Myocyte (in vitro differentiated cells): ENCODE data around the gene SP8. TPM values are rescaled to one million over a fixed set of nuclear protein-coding genes. Genes with fewer than 3 reads are reported as not detected.

Experiments used
- DNase-seq: peaks from one replicate; pipeline ENCODE4 v3.0.0-alpha.2; 2012; ENCODE audit warnings: low read depth
- total RNA-seq: library from RNA; depleted of rRNA; stranded (reverse); fragments of >200 nt; gene quantifications from 2 replicates; pipeline ENCODE4 v1.2.3, GENCODE V29; 2014

The SP8 gene
- total RNA-seq, 1 donor from 2014 or later, result not detected

- no peak for DNase-seq
Observed at GRCh38 chr7:20776214-20776911, 10.3 kb downstream of the SP8 start.

- no peak for DNase-seq
Observed at GRCh38 chr7:20754001-20754400, 32.7 kb downstream of the SP8 start.

DNA sequence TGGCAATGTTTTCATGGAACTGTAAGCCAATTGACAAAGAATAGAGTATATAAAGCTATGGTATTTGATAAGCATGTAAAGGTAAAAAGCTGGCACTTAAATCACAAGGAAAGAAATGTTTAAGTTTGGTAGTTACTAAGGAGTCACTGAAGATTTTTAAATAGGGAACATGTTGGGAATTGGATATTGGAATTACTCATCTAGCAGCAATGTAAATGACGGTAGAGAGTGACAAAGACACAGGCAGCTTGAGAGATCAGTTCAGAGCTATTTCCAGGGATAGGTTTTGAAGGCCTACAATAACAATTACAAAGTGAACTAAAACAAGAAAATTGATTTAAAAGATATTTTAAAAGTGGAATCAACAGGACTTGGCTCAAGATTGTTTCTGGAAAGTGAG, 36.8 kb downstream of the SP8 start:
- DNase-seq, result no peak

GRCh38 chr7:20748853-20749252, 37.8 kb downstream of the SP8 start:
- no peak for DNase-seq

DNA sequence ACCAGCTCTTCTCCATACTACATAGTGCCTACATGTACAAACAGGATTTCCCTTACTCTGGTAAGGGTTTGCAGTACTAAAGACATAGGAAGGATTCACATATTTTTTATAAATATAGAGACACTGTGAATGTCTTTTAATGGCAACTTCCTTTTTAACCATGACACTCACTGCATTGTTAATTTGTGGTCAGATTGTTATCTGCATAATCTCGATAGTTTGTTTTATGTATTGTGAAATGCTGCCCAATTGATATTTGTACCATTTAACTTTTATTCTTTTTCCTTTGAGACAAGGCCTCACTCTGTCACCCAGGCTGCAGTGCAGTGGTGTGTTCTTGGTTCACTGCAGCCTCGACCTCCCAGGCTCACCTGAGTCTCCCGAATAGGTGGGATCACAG, 39.7 kb downstream of the SP8 start:
- DNase-seq, result no peak

DNA sequence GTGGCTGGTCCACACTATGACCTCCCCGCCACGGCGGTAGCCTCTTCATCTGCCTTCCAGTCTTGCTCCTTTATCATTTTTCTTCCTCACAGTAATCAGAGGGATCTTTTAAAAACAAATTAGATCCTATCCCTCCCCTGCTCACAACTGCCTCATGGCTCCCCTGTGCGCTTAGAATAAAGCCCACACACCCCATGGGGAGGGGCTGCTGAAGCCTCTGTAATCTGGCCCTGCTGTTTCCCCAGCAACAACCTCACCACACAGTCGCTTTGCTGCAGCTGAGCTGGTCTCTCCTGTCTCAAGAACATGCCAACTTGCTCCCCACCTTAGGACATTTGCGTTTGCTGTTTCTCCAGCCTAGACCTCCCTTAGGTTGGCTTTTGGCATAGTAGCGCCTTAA, 41.0 kb downstream of the SP8 start:
- no peak for DNase-seq

DNA sequence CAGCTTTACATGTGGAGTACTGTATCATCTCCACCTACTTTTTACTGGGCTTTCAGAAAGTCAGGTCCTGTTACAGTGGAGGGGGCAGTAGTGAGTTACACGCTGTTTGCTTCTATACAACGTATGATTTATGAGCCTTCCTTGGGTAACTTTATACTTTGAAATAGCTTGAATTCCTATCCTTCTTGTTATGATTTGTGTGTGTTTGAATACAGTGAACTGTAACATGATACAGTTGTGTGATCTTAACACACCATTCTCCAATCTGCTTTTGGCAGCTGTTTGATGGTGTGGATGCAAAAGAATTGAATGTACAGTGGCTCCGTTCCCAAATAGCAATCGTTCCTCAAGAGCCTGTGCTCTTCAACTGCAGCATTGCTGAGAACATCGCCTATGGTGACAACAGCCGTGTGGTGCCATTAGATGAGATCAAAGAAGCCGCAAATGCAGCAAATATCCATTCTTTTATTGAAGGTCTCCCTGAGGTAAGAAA, 41.7 kb downstream of the SP8 start:
- DNase-seq, result peak; percentile 6

GRCh38 chr7:20742913-20743312, 43.8 kb downstream of the SP8 start:
- no peak for DNase-seq

DNA sequence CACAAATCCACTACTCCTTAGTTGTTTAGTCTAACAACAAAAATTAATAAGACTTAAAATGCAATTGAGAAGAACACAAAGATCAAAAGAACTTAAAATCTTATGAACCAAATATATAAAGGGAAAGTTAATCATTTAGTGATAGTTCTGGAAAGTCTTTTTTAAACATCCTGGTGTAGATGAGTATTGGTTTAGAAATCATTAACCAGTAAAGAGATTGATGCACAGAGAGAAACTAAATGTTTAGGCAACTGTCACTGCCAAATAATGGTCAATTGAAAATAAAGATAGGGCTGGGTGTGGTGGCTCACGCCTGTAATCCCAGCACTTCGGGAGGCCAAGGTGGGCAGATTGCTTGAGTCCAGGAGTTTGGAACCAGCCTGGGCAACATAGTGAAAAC, 44.9 kb downstream of the SP8 start:
- DNase-seq, result no peak

DNA sequence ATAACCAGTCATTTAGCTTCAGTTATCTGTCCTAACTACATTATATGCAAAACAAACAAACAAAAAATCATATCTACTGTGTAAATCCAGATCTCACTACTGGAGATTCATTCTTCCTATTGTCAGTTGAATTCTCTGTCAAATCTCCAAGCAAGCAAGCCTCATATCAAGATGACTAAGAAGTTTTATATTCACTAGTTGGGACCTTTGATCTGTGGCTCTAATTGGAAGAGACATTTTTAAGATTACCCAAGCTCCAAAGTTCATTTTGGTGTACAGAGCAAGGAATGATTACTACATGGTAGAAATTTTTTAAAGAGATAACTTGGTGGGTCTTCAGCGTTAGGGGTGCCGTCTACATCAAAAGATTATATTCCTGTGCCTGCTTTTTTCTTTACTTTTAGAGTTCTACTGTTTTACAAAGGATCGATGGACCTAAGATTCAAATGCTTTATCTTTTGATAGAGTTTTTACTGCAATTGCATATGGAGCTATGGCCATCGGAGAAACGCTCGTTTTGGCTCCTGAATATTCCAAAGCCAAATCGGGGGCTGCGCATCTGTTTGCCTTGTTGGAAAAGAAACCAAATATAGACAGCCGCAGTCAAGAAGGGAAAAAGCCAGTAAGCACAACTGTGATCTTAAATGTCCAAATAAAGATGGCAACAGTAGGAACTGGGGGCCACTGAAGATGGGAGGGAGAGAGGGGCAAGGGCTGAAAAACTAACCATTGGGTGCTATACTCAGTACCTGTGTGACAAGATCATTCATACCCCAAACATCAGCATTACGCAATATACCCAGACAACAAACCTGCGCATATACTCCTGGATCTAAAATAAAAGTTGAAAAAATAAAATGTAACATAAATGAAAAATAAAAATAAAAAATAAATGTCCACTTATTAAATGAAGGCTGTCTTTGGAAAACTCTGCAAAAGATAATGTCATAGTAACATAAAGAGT, 47.9 kb downstream of the SP8 start:
- DNase-seq, result no peak

- DNase-seq, result no peak
Observed at GRCh38 chr7:20737840-20738448, 48.7 kb downstream of the SP8 start.

- DNase-seq, result no peak
Observed at GRCh38 chr7:20735346-20736065, 51.2 kb downstream of the SP8 start.

Other genes with a start within 250 kb of the SP8 start
- 0.08 and 0.10 TPM in 2 replicates for gene ABCB5, start 171.2 kb downstream of the SP8 start, total RNA-seq